ENCODE measurements around the gene PITPNB.

DNA sequence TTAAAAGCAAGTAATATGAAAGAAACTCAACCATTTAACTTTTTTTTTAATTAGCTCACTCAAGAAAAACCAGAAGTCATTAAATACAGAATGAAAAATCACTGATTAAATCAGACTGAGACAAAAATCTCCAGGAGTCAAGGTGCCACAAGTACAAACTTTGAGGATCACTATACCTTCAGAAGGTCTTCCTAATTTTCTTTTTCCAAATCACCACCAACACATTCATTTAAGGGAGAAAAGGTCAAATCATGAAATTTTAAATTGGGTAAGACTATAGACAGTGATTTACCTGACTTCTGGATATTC lies 32.3 kb downstream of the PITPNB start:
- TF ChIP-seq POLR2AphosphoS5 (IDR thresholded peaks at IDR 0.05) (no peak), POLR2A (IDR thresholded peaks at IDR 0.05) (no peak)
- TF ChIP-seq, protein P1, sequence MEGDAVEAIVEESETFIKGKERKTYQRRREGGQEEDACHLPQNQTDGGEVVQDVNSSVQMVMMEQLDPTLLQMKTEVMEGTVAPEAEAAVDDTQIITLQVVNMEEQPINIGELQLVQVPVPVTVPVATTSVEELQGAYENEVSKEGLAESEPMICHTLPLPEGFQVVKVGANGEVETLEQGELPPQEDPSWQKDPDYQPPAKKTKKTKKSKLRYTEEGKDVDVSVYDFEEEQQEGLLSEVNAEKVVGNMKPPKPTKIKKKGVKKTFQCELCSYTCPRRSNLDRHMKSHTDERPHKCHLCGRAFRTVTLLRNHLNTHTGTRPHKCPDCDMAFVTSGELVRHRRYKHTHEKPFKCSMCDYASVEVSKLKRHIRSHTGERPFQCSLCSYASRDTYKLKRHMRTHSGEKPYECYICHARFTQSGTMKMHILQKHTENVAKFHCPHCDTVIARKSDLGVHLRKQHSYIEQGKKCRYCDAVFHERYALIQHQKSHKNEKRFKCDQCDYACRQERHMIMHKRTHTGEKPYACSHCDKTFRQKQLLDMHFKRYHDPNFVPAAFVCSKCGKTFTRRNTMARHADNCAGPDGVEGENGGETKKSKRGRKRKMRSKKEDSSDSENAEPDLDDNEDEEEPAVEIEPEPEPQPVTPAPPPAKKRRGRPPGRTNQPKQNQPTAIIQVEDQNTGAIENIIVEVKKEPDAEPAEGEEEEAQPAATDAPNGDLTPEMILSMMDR (IDR thresholded peaks at IDR 0.05), result no peak
